Ovary (tissue), 9 donors: ENCODE results near the gene REEP6. TPM values are rescaled to one million over a fixed set of nuclear protein-coding genes. Genes with fewer than 3 reads are reported as not detected.

Experiments
- DNase-seq, 5 donors: peaks; one replicate each; pipeline ENCODE4 v3.0.0-alpha.2; 2019 to 2020
- H3K27ac ChIP-seq, 2 donors: fragments of 200-600 bp; one replicate each; pipeline versions ENCODE4 v1.5.1 to v1.8.0; 2019 to 2022
- H3K27me3 ChIP-seq: fragments of 200-600 bp; one replicate; pipeline ENCODE4 v1.8.0; 2022
- H3K36me3 ChIP-seq: fragments of 200-600 bp; sonication (generic); one replicate; pipeline ENCODE4 v1.5.1; 2019
- H3K4me1 ChIP-seq: one replicate; pipeline ENCODE4 v1.8.1; 2013; ENCODE audit warnings: mild to moderate bottlenecking, moderate library complexity; ENCODE audit not compliant: insufficient read depth
- H3K4me3 ChIP-seq: fragments of 200-600 bp; sonication (generic); one replicate; pipeline ENCODE4 v1.5.1; 2017
- H3K9me3 ChIP-seq, 2 donors: fragments of 200-600 bp in 1 of 2; sonication (generic) in 1 of 2; one replicate each; pipeline versions ENCODE4 v1.5.1 to v1.8.1; 2013 to 2019; ENCODE audit warnings: mild to moderate bottlenecking in 1 of 2, moderate library complexity in 1 of 2
- EP300 ChIP-seq: sonication (generic); formaldehyde crosslinking; IDR thresholded peaks from one replicate; pipeline ENCODE4 v1.6.1; 2017; ENCODE audit warnings: antibody characterized with exemption
- POLR2A ChIP-seq: fragments of 450-650 bp; IDR thresholded peaks from one replicate; pipeline ENCODE4 v1.6.1; 2017; ENCODE audit warnings: antibody characterized with exemption, mild to moderate bottlenecking, moderate library complexity
- WGBS, 3 donors: extraction: QIAGEN DNeasy Blood & Tissue Kit in 1 of 3; methylation state at CpG; one replicate each; pipeline versions ENCODE4 v1.1.5 to v1.1.7; 2013 to 2017; 5-methylcytosine and 5-hydroxymethylcytosine counted together
- intact Hi-C, 4 donors: fragments of 100-400 bp; cut with DNase I; formaldehyde crosslinking; loops; one replicate each; pipeline versions ENCODE4 v1.11.0 to v1.15.1; 2022 to 2023
- polyA plus RNA-seq, 2 donors: library from polyadenylated mRNA; stranded (reverse); fragments of 200-250 nt in 1 of 2; fragments of 350-450 nt in 1 of 2; fragmentation: Illumina TruSeq in 1 of 2; extraction: RNeasy Lipid Tissue Mini Kit (QIAGEN cat#74804) in 1 of 2; gene quantifications; one replicate each; pipeline ENCODE4 v1.2.3, GENCODE V29; 2013 to 2014
- total RNA-seq, 7 donors: library from RNA; depleted of rRNA in 2 of 7; stranded (reverse); fragments of >200 nt in 2 of 7; fragmentation: NEBNext Ultra II Directional in 3 of 7; extraction: Animal tissue kit (Norgen Biotek cat#: 25700) in 3 of 7; gene quantifications; one replicate each; pipeline versions ENCODE4 v1.1.0 to v1.2.4, GENCODE V29; 2016 to 2023
- TF ChIP-seq, protein P1 (sequence below), 3 donors: fragments of 450-650 bp in 2 of 3; fragments of 200-600 bp in 1 of 3; IDR thresholded peaks; one replicate each; pipeline versions ENCODE4 v1.5.1 to v1.8.0; 2016 to 2022; ENCODE audit warnings: antibody characterized with exemption in 3 of 3, mild to moderate bottlenecking in 1 of 3
- donor health status: DM: no; HTN: no; CAD: no; lungs with moderate emphysema.
- donor health status: DM: no; HTN: no; CAD: no.
- donor health status: Bipolar disorder and iron deficiency.
- donor health status: DM: yes; HTN: yes; CAD: no.
- donor health status: DM: no; HTN: no; CAD: no.
- donor health status: DM: yes; HTN: yes; CAD: no.

REEP6 gene
- total and polyA plus RNA-seq, 9 donors, result 2.9 to 13.0 (median 9.2) TPM

DNA sequence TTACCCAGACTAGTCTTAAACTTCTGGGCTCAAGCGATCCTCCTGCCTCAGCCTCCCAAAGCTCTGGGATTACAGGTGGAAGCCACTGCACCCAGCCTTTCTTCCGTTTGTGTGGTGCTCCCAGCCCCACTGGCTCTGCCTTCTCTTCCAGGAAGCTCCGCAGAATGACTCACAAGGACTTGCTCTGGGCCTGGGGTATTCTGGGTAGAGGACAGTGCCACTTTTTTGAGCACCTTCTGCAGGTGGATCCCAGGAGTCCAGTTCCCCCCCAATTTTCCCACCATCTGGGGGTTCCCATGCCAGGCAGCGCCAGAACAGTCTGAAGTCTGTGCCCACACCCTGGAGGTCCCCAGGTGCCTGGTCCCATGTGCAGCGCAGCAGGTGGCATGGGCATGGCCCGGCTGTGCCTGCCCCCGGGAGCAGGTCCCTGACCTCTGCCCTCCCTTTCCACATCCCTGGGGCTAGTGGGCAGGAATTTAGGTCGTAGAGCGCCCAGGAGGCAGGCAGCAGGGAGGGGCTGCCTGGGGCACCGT, 1.6 kb downstream of the REEP6 start:
- Histone ChIP-seq H3K27ac (no peak overlapping the region), H3K27me3 (no peaks in the 10 kb centered on the region), H3K4me1 (peaks cover 21% of the 10 kb centered on the region), H3K9me3 (no peaks in the 10 kb centered on the region), H3K36me3 (no peaks in the 10 kb centered on the region), H3K4me3 (no peak overlapping the region)
- 41 to 57% (median 42%) methylated on average over 10 of the region's 10 CpGs for WGBS, 3 donors
- intact Hi-C loops, result no loop called here
- TF ChIP-seq, protein P1, sequence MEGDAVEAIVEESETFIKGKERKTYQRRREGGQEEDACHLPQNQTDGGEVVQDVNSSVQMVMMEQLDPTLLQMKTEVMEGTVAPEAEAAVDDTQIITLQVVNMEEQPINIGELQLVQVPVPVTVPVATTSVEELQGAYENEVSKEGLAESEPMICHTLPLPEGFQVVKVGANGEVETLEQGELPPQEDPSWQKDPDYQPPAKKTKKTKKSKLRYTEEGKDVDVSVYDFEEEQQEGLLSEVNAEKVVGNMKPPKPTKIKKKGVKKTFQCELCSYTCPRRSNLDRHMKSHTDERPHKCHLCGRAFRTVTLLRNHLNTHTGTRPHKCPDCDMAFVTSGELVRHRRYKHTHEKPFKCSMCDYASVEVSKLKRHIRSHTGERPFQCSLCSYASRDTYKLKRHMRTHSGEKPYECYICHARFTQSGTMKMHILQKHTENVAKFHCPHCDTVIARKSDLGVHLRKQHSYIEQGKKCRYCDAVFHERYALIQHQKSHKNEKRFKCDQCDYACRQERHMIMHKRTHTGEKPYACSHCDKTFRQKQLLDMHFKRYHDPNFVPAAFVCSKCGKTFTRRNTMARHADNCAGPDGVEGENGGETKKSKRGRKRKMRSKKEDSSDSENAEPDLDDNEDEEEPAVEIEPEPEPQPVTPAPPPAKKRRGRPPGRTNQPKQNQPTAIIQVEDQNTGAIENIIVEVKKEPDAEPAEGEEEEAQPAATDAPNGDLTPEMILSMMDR (IDR thresholded peaks at IDR 0.05), result no peak
- no peak for TF ChIP-seq EP300
- no peak for TF ChIP-seq POLR2A
- peak in 2 of 5 donors; percentile 35 to 45 for DNase-seq

DNA sequence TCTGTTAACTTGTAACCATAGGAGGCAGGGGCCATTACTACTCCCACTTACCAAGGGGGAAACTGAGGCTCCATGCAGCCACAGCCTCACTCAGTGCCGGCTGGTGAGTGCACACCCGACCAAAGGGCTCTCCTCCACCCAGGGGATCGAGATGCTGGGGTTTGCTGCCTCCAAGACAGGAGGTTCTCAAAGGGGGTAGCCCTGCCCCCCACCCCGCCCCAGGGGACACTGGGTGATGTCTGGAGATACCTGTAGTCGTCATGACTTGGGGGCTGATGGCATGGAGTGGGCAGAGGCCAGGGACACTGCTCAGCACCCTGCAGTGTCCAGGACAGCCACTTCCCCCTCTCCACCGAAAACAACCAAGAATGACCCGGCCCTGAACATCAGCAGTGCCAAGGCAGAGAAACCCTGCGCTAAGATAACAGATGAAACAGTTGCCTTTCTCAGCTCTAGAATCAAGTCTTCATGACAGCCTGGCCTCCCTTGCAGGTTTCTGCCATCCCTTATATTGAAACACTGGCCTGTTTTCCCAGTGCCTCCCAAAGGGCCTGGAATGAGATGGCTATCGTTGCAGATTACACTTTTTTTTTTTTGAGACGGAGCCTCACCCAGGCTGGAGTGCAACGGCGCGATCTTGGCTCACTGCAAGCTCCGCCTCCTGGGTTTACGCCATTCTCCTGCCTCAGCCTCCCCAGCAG, 3.3 kb downstream of the REEP6 start:
- WGBS, 3 donors, result 58 to 69% (median 66%) methylated on average over 13 to 15 of the region's 15 CpGs
- TF ChIP-seq, protein P1 (IDR thresholded peaks at IDR 0.05), result no peak
- TF ChIP-seq POLR2A, result no peak
- TF ChIP-seq EP300, result no peak

DNA sequence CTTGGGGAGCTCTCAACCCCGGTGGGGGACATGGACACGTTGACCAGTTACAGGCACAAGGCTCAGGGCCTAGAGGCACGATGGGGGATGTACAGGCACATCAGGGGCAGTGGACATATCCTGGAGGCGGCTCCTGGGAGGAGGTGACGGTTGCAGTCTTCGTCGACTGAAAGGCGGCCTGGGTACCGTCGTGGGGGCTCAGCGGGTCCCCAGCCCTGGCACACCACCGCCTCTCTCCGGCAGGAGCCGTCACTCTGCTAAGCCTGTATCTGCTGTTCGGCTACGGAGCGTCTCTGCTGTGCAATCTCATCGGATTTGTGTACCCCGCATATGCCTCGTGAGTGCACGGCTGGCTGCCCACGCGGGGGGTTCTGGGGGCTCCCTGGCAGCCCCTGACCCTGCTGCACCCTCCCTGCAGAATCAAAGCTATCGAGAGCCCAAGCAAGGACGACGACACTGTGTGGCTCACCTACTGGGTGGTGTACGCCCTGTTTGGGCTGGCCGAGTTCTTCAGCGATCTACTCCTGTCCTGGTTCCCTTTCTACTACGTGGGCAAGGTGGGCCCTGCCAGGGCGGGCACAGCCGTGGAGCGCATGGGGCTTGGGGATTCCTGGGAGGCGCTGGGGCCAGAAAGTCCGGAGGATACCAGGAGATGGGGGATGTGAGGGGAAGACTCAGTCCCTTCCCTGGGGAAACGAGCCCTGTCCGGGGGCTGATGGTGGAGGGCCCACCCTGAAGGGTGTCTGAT, 4.2 kb downstream of the REEP6 start:
- intact Hi-C loops, result no loop called here
- WGBS, 3 donors, result 83 to 85% (median 85%) methylated on average over 37 of the region's 37 CpGs
- Histone ChIP-seq H3K27ac (no peak overlapping the region), H3K27me3 (no peaks in the 10 kb centered on the region), H3K9me3 (no peaks in the 10 kb centered on the region), H3K4me1 (peaks cover 15% of the 10 kb centered on the region), H3K36me3 (no peaks in the 10 kb centered on the region), H3K4me3 (no peak overlapping the region)
- TF ChIP-seq POLR2A, result no peak
- no peak for TF ChIP-seq EP300
- TF ChIP-seq, protein P1 (IDR thresholded peaks at IDR 0.05), result no peak
- no peak for DNase-seq

More for the DNA sequence above, 3.3 kb downstream of the REEP6 start:
- Histone ChIP-seq H3K27me3 (no peaks in the 10 kb centered on the region), H3K4me3 (no peak overlapping the region), H3K4me1 (peaks cover 21% of the 10 kb centered on the region), H3K27ac (no peak overlapping the region), H3K9me3 (no peaks in the 10 kb centered on the region), H3K36me3 (no peaks in the 10 kb centered on the region)
- intact Hi-C loops, result no loop called here
- DNase-seq, result peak in 2 of 5 donors; percentile 16 to 24

DNA sequence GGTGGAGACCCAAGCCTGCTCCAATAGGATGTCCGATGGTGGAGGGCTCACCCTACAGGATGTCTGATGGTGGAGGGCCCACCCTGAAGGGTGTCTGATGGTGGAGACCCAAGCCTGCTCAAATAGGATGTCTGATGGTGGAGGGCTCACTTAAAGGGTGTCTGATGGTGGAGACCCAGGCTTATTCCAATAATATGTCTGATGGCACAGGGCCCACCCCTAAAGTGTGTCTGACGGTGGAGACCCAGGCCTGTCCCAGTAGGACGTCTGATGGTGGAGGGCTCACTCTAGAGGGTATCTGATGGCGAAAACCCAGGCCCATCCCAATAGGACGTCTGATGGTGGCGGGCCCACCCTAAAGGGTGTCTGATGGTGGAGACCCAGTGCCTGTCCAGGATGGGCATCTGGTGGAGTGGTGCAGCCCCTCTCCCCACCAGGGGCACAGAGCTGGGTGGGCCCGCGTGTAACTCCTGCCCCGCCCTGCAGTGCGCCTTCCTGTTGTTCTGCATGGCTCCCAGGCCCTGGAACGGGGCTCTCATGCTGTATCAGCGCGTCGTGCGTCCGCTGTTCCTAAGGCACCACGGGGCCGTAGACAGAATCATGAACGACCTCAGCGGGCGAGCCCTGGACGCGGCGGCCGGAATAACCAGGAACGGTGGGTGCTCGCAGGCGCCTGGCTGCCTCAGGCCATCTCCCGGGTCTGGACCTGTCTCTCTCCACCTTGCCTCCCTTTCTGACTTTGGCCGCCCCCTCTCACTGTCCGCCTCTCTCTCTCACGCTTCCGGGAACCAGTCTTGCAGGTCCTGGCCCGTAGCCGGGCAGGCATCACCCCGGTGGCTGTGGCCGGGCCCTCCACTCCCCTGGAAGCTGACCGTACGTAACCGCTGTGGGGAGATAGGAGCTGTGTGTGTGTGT, 5.1 kb downstream of the REEP6 start:
- peaks cover 15% of the 10 kb centered on the region for H3K4me1 ChIP-seq
- H3K4me3 ChIP-seq, result no peak overlapping the region
- TF ChIP-seq, protein P1 (IDR thresholded peaks at IDR 0.05), result no peak
- no peak for TF ChIP-seq EP300
- TF ChIP-seq POLR2A, result no peak
- no peak overlapping the region for H3K27ac ChIP-seq
- intact Hi-C loops, result no loop called here
- 72 to 85% (median 82%) methylated on average over 40 of the region's 40 CpGs for WGBS, 3 donors
- H3K9me3 ChIP-seq, result no peaks in the 10 kb centered on the region
- H3K36me3 ChIP-seq, result no peaks in the 10 kb centered on the region
- no peak for DNase-seq
- H3K27me3 ChIP-seq, result no peaks in the 10 kb centered on the region
